Measurements from ENCODE around the gene CTNNBL1. TPM values are rescaled to one million over a fixed set of nuclear protein-coding genes. Genes with fewer than 3 reads are reported as not detected.

The CTNNBL1 gene
- total RNA-seq, 1 experiment from 2014 or later = 49.9 TPM

DNA sequence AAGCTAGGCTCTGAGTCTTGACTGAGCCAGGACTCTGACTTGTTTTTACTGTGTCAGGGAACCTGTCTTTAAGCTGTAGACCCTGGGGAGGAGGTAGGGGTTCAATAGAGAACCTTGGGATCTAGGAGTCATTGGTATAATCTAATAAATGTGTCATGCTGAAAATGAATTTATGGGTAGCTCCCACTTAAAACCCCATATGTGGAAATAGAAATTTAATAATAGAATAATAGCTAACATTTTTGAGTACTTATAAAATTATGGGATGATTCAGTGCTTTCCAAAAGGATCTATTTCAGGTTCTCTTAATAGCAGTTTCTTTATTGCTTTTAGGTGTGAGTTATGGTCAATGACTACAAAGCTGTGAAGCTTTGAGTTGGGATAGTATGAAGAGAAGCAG is 41.7 kb downstream of the CTNNBL1 start:
- CTCF ChIA-PET = no interaction called here
- no peak overlapping the region for H3K9ac ChIP-seq (ENCODE audit: low read length)
- no peaks in the 10 kb centered on the region for H3K27me3 ChIP-seq (ENCODE audit: low read length)
- POLR2A ChIA-PET (ENCODE audit: unreplicated experiment) = no interaction called here
- no peaks in the 10 kb centered on the region for H4K20me1 ChIP-seq (ENCODE audit: low read length)
- no TSS peak for BruUV-seq (replicated peaks)
- peaks cover 9% of the 10 kb centered on the region; the same call in 1 of the 2 replicates for H3K36me3 ChIP-seq (ENCODE audit: low read depth, low read length)
- intact Hi-C loops (cut with micrococcal nuclease) = no loop called here
- ATAC-seq = no peak
- H2AFZ ChIP-seq (ENCODE audit: low read length) = no peak overlapping the region
- H3K4me3 ChIP-seq (ENCODE audit: low read length) = no peak overlapping the region
- DNase-seq = no peak
- TF ChIP-seq EZH2 (IDR thresholded peaks at IDR 0.05; ENCODE audit: low read length, unreplicated experiment) = no peak
- TF ChIP-seq, protein P1, sequence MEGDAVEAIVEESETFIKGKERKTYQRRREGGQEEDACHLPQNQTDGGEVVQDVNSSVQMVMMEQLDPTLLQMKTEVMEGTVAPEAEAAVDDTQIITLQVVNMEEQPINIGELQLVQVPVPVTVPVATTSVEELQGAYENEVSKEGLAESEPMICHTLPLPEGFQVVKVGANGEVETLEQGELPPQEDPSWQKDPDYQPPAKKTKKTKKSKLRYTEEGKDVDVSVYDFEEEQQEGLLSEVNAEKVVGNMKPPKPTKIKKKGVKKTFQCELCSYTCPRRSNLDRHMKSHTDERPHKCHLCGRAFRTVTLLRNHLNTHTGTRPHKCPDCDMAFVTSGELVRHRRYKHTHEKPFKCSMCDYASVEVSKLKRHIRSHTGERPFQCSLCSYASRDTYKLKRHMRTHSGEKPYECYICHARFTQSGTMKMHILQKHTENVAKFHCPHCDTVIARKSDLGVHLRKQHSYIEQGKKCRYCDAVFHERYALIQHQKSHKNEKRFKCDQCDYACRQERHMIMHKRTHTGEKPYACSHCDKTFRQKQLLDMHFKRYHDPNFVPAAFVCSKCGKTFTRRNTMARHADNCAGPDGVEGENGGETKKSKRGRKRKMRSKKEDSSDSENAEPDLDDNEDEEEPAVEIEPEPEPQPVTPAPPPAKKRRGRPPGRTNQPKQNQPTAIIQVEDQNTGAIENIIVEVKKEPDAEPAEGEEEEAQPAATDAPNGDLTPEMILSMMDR (conservative IDR thresholded peaks at IDR 0.05; ENCODE audit: low read depth, low read length) = no peak
- no peak for TF ChIP-seq EZH2phosphoT487 (IDR thresholded peaks at IDR 0.05; ENCODE audit: borderline replicate concordance, low read length)
- H3K9me2 ChIP-seq (replicated peaks; ENCODE audit: low read length) = no peaks in the 10 kb centered on the region
- H3K27ac ChIP-seq (ENCODE audit: low read length) = no peak overlapping the region
- no peaks in the 10 kb centered on the region for H3K9me3 ChIP-seq (ENCODE audit: low read length)
- H3K4me2 ChIP-seq (ENCODE audit: low read length) = no peak overlapping the region
- H3K4me1 ChIP-seq (ENCODE audit: insufficient read depth, low read length) = peaks cover 5% of the 10 kb centered on the region
- H3K79me2 ChIP-seq (ENCODE audit: low read length) = peaks cover 2% of the 10 kb centered on the region; the same call in 1 of the 2 replicates
- H3F3A ChIP-seq (ENCODE audit: low read length, unreplicated experiment) = no peaks in the 10 kb centered on the region

DNA sequence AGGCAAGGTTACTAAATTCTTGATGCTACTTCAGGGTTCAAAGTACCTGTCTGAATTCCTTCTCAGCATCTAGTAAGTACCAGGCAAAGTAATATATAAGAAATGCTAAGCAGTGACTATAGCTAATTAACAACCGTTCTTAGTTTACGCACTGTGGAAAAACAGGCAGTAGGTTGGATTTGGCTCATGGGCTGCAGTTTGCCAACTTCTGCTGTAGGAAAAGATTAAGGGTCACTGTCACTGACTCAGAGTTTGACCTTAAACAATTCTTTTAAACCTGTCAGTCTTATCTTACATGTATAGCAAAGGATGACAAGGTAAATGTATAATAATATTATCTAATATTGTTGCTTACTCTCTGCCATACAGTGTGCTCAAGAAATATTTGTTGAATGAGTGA is 42.3 kb downstream of the CTNNBL1 start:
- no peak overlapping the region for H2AFZ ChIP-seq (ENCODE audit: low read length)
- no peaks in the 10 kb centered on the region for H3K79me2 ChIP-seq (ENCODE audit: low read length)
- no peaks in the 10 kb centered on the region for H3F3A ChIP-seq (ENCODE audit: low read length, unreplicated experiment)
- no peak for DNase-seq
- POLR2A ChIA-PET (ENCODE audit: unreplicated experiment) = no interaction called here
- ATAC-seq = no peak
- no peak overlapping the region for H3K4me2 ChIP-seq (ENCODE audit: low read length)
- TF ChIP-seq EZH2 (IDR thresholded peaks at IDR 0.05; ENCODE audit: low read length, unreplicated experiment) (no peak), EZH2phosphoT487 (IDR thresholded peaks at IDR 0.05; ENCODE audit: borderline replicate concordance, low read length) (no peak)
- TF ChIP-seq, protein P1 (conservative IDR thresholded peaks at IDR 0.05; ENCODE audit: low read depth, low read length) = no peak
- no peaks in the 10 kb centered on the region for H3K9me3 ChIP-seq (ENCODE audit: low read length)
- no TSS peak for BruUV-seq (replicated peaks)
- CTCF ChIA-PET = no interaction called here
- no peaks in the 10 kb centered on the region for H4K20me1 ChIP-seq (ENCODE audit: low read length)
- no peak overlapping the region for H3K4me3 ChIP-seq (ENCODE audit: low read length)
- H3K4me1 ChIP-seq (ENCODE audit: insufficient read depth, low read length) = peaks cover 11% of the 10 kb centered on the region
- no peak overlapping the region for H3K27ac ChIP-seq (ENCODE audit: low read length)
- H3K9ac ChIP-seq (ENCODE audit: low read length) = no peak overlapping the region
- H3K27me3 ChIP-seq (ENCODE audit: low read length) = no peaks in the 10 kb centered on the region
- no peaks in the 10 kb centered on the region for H3K9me2 ChIP-seq (replicated peaks; ENCODE audit: low read length)
- intact Hi-C loops (cut with micrococcal nuclease) = no loop called here
- H3K36me3 ChIP-seq (ENCODE audit: low read depth, low read length) = peaks cover 9% of the 10 kb centered on the region; the same call in 1 of the 2 replicates

DNA sequence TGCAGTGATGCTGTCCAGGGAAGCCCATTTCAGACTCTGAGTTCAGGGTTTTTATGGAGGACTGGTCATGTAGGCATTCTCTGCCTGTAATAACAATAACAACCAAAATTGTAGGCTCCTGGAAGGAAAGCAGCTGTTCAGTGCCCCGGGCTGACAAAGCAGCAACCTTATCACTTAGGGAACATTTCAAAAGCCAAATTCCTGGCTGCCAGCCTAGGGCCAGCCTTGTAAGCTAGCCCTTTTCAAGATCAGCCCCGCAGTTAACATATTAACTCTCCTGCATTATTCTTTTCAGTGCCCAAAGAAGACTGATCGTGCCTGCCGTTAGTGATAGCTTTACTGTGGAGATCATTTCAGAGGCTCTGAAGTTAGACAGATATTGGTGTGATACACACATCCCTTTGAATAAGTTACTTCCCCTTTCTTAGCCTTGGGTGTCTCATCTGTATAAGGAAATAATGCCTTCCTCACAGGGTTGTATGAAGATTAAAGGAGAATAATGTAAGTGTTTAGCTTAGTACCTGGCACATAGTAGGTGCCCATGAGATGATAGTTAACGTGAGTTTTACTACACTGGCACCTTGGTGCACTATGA is 44.1 kb downstream of the CTNNBL1 start:
- no peaks in the 10 kb centered on the region for H3K27me3 ChIP-seq (ENCODE audit: low read length)
- no peak for DNase-seq
- H3K36me3 ChIP-seq (ENCODE audit: low read depth, low read length) = peaks cover 9% of the 10 kb centered on the region; the same call in 1 of the 2 replicates
- TF ChIP-seq EZH2phosphoT487 (IDR thresholded peaks at IDR 0.05; ENCODE audit: borderline replicate concordance, low read length) (no peak), EZH2 (IDR thresholded peaks at IDR 0.05; ENCODE audit: low read length, unreplicated experiment) (no peak)
- TF ChIP-seq, protein P1 (conservative IDR thresholded peaks at IDR 0.05; ENCODE audit: low read depth, low read length) = no peak
- peaks cover 23% of the 10 kb centered on the region for H3K4me1 ChIP-seq (ENCODE audit: insufficient read depth, low read length)
- POLR2A ChIA-PET (ENCODE audit: unreplicated experiment) = no interaction called here
- no peaks in the 10 kb centered on the region for H3K9me2 ChIP-seq (replicated peaks; ENCODE audit: low read length)
- H2AFZ ChIP-seq (ENCODE audit: low read length) = no peak overlapping the region
- ATAC-seq = no peak
- no peaks in the 10 kb centered on the region for H4K20me1 ChIP-seq (ENCODE audit: low read length)
- no TSS peak for BruUV-seq (replicated peaks)
- H3K79me2 ChIP-seq (ENCODE audit: low read length) = peaks cover 5% of the 10 kb centered on the region; the same call in 1 of the 2 replicates
- no peak overlapping the region for H3K9ac ChIP-seq (ENCODE audit: low read length)
- H3F3A ChIP-seq (ENCODE audit: low read length, unreplicated experiment) = no peaks in the 10 kb centered on the region
- no peaks in the 10 kb centered on the region for H3K9me3 ChIP-seq (ENCODE audit: low read length)
- CTCF ChIA-PET = no interaction called here
- H3K27ac ChIP-seq (ENCODE audit: low read length) = no peak overlapping the region
- intact Hi-C loops (cut with micrococcal nuclease) = no loop called here
- no peak overlapping the region for H3K4me3 ChIP-seq (ENCODE audit: low read length)
- no peak overlapping the region for H3K4me2 ChIP-seq (ENCODE audit: low read length)
